Measurements from ENCODE around the gene EXOC3L4.

- TF ChIP-seq CTCF (conservative IDR thresholded peaks at IDR 0.05; ENCODE audit: low read depth, low read length) (peak; percentile 57), EZH2 (IDR thresholded peaks at IDR 0.05; ENCODE audit: low read length, unreplicated experiment) (no peak)
These were observed 11.1 kb downstream of the EXOC3L4 start for GRCh38 chr14:103105580-103106150.
